Hematopoietic multipotent progenitor cell (in vitro differentiated cells): Measurements from ENCODE around the gene SLC10A7. TPM values are rescaled to one million over a fixed set of nuclear protein-coding genes. Genes with fewer than 3 reads are reported as not detected.

Experiments used
- DNase-seq, 3 donors: peaks; one replicate each; pipeline ENCODE4 v3.0.0-alpha.2; 2011 to 2015; ENCODE audit warnings: low read depth in 2 of 3, low spot score in 2 of 3
- total RNA-seq: library from RNA; depleted of rRNA; stranded (reverse); fragments of >200 nt; gene quantifications from one replicate; pipeline ENCODE4 v1.2.3, GENCODE V29; 2012

Gene SLC10A7, protein sequence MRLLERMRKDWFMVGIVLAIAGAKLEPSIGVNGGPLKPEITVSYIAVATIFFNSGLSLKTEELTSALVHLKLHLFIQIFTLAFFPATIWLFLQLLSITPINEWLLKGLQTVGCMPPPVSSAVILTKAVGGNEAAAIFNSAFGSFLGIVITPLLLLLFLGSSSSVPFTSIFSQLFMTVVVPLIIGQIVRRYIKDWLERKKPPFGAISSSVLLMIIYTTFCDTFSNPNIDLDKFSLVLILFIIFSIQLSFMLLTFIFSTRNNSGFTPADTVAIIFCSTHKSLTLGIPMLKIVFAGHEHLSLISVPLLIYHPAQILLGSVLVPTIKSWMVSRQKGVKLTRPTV
- 10.5 TPM for total RNA-seq

DNA sequence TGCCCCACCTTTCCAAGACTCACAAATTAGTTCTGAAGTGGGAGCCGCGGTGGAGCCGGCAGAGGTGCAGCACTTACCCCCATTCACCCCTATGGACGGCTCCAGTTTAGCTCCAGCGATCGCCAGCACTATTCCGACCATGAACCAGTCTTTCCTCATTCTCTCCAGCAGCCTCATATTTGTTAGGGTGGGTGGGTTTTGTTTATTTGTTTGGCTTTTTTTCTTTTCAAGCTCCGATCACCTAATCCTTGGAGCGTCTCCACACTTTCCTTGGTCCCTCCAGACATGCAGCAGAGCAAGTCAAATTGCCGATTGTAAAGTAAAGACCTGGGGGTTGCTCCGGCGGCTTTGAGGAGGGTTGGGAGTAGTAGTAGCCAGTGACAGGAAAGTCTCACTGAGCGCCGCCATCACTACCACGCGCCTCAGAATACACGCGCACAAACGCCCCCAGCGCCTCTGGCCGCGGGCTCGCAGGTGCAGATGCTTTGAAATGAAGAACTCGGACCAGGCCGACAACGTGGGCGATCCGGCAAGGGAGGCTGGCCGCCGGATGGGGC is at the start of gene SLC10A7:
TSS of gene SLC10A7 (minus strand) at position 400 of the 557 bp plus-strand sequence. CDS start at position 177, 223 bp downstream.
- peak; percentile 36 to 82 (median 67) for DNase-seq

DNA sequence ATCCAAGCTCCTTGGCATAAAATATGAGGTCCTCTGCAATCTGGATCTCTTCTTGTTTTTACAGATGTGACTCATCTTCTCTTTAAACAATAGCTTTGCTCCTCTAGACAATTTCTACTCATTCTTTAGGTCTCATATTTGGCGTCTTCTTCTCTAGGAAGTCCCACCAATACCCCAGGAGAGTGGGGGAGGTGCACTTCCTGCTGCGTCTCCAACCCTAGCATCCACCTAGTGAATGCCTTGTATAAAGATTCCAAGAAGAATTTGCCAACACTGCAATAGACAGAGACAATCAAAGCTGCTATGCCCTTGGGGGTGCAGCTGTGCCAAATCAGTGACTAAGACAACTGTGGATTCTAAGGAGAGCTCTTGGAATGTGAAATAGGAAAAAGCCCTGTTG is 45.7 kb upstream of the SLC10A7 start:
- no peak for DNase-seq

DNA sequence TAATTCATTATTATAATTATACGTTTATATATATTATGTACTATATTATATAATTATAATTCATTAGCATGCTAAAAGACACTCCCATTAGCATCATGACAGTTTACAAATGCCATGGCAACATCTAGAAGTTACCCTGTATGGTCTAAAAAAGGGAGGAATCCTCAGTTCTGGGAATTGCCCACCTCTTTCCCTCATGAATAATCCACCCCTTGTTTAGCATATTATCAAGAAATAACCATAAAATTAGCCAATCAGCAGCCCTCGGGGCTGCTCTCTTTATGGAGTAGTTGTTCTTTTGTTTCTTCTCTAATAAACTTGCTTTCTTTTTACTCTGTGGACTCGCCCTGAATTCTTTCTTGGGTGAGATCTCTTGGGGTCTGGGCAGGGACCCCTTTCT is 42.8 kb upstream of the SLC10A7 start:
- no peak for DNase-seq

DNA sequence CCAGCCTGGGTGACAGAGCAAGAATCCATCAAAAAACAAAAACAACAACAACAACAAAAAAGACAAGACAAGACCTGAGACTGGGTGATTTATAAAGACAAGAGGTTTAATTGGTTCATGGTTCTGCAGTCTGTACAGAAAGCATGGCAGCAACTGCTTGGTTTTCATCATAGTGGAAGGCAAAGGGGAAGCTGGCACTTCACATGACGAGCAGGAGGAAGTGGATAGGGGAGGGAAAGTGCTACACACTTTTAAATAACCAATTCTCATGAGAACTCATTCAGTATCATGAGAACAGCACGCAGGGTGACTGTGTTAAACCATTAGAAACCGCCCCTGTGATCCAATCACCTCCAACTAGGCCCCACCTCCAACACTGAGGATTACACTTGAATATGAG is 28.4 kb upstream of the SLC10A7 start:
- no peak for DNase-seq

GRCh38 chr4:146548443-146548842 is 26.7 kb upstream of the SLC10A7 start:
- no peak for DNase-seq

DNA sequence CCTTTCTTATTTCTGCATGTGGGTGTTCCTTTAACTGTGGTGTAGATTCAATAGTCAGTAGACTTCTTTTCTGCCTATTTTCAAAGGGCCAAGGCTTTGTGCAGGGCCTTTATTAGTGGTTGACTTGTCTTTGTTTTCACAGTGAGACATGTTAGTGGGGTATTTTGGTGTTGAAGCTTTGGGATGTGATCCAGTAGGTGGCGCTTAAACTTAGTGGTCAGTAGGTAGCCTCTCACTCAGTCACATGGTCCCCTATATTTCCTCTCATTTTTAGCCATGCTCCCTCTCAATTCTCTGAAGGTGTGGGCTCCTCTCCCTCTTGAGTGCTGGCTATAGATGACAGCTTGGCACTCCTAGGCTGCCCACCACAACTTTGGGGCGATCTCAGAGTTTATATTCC is 23.4 kb upstream of the SLC10A7 start:
- no peak for DNase-seq

- no peak for DNase-seq
Observed at GRCh38 chr4:146534178-146534577, 12.4 kb upstream of the SLC10A7 start.

DNA sequence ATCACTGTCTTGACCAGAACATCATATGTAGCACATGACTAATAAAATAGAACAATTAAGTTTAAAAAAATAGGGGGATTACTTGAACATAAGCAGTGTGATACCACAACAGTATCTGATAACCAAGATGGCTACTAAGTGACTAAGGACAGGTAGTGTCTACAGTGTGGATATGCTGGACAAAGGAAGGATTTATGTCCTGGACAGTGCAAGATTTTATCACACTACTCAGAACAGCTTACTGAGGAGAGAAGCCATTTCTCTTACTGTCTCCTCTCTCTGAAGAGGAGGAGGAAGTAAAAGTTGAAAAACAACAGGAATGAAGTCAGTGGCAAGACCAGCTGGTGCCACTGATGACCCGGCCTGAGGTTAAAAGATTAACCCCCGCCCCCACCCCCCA is 4.0 kb upstream of the SLC10A7 start:
- DNase-seq: no peak

- DNase-seq: no peak
Observed at GRCh38 chr4:146524663-146525062, 2.9 kb upstream of the SLC10A7 start.

GRCh38 chr4:146522869-146523205 is 1.1 kb upstream of the SLC10A7 start:
- peak; percentile 9 to 66 (median 21) for DNase-seq

DNA sequence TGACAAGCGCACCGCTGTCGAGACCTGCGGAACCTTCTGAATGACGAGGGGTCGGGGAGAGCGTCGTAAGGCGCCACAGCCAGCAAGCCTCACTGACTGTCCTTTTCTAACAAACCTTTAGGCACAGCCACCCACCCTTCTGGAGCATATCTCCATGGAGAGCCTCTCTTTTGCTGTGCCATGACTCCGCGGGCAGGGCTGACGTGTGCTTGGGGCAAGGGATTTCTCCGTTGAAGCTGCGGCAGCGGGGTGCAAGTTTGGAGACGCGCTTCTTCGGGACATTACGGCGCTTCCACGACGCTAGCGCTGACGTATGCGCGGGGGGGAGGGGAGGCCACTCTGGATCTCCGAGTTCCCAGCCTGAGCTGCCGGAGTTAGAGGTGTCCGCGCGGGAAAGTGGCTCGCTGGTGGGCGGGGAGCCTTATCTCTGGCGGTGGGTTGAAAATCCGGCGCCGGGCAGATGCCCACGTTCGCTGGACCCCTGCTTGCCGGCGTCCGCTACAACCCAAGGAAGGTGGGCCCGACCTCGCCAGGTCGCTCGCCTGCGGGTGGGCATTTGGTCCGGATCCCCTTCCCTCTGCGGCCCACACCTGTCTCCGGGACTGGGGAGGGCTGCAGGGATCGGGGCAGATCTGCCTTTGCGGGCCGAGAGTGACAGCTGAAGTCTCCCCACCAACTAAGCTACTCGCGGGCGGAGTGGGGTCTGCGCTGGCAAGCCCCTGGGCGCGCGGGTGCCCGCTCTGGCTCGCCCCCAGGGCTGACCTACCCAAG is 543 bp upstream of the SLC10A7 start:
- peak; percentile 55 to 88 (median 80) for DNase-seq

DNA sequence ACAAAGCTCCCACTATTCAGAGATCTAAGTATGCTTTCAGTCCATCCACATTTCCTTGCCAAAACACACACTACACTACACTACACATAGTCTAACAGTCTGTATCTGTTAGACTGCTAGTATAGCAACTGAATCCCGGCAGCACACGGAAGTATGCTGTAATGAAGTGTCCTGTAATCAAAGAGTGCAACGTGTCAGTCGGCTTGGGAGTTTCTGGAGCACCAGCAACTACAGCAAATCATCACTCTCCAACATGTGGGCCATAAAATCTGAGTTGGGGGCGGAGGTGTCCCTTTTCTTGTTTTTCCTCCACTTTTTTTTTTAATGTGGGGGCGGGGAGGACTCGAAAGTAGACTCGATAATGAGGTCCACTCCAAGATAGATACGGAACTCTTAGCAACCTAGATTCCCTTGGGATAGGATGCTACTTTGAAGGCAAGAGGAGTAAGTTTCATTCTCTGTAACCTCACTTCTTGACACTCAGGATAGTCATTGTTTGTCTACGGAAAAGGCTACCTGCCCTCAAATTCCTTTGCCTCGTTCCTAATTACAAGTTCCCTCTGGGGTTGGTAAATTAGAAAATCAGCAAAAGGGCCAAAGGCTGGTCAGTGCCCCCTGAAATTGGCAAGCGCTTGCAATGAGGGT is 722 bp downstream of the SLC10A7 start:
- peak; percentile 6 to 57 (median 36) for DNase-seq

GRCh38 chr4:146514651-146515357 is 6.9 kb downstream of the SLC10A7 start:
- no peak for DNase-seq

DNA sequence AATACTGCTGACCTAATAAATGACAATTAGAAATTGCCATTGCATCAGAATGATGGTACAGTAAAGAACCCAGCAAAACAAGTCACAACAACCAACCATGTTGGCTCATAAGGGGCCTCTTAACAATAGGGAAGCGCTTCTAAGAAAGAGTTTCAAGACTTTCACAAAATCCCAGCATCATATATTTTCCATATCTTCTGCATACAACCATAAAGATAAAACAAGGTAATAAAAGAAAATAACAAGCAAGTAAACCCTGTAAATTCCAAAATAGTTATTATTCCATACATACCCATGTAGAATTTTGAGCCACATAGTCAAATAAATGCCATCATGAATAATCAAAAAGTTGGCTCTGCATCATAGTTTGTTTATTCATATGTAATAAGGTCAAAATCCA is 8.2 kb downstream of the SLC10A7 start:
- no peak for DNase-seq

- DNase-seq: peak in 1 of 3 donors; percentile 29
Observed at GRCh38 chr4:146511381-146511780, 10.4 kb downstream of the SLC10A7 start.

DNA sequence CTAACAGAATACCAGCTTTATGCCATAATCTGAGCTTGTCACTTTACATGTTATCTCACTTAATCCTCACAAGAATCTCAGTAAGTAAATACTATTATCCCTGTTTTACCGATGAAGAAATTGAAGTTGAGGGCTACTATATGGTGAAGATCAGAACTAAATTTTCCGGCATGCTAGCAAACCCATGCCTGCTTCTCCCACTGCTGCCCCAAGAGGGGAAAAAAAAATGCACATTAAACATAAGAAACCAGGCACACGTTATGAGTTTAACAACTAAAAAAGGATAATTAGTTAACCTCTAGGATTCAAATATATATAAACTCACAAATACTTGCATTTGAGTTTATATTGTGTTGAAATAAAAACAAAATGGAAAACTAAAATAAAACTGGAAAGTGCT is 10.8 kb downstream of the SLC10A7 start:
- DNase-seq: no peak

GRCh38 chr4:146508229-146508939 is 13.4 kb downstream of the SLC10A7 start:
- DNase-seq: no peak

- no peak for DNase-seq
Observed at GRCh38 chr4:146507632-146508031, 14.1 kb downstream of the SLC10A7 start.

DNA sequence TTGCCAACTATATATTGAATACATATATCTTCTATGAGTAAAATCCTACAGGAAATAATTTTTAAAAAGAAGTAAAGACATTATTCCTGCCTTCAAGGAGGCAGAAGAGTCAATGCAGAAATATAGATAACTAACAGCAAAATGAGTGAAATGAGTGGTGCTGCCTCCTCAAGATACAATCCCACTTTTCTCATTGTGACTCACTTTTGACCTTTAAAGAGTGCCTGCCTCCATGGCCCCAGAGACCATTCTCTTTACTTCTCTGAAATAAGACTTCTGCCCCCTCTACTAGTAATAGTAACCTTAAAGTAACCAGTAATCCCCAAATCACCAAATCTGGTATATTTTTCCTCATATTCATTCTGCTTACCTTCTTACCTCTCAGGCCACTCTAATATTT is 15.5 kb downstream of the SLC10A7 start:
- DNase-seq: no peak

GRCh38 chr4:146500216-146500615 is 21.5 kb downstream of the SLC10A7 start:
- DNase-seq: no peak
